GM10266 (cell line): ENCODE measurements around the gene CDKAL1.

Source experiments
- DNase-seq: peaks from one replicate; pipeline ENCODE4 v3.0.0; 2012; ENCODE audit errors: extremely low spot score
- TF ChIP-seq, protein P1 (sequence below): IDR thresholded peaks from 2 replicates; pipeline ENCODE4 v1.5.1; 2012; ENCODE audit warnings: mild to moderate bottlenecking, low read depth; ENCODE audit not compliant: control insufficient read depth, insufficient read depth; ENCODE audit errors: missing control alignments

Gene CDKAL1

DNA sequence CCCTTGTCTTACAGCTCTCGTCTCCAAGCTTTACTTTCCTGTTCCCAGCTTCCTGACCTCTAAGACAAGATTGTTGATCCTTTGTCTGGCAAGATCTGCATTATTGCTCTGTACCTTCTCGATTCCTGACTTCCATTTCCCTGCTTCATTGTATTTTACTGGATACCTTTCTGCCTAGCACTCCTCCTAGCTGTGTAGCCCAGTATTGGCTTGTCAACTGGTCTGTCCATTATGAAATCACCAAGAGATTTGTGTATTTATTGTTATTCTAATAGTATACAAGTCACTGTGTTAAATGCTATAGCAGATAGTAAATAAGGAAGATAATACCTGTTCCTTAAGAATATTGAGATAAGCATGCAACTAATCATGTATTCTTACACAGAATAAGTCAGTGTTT lies 305.4 kb downstream of the CDKAL1 start:
- TF ChIP-seq, protein P1, sequence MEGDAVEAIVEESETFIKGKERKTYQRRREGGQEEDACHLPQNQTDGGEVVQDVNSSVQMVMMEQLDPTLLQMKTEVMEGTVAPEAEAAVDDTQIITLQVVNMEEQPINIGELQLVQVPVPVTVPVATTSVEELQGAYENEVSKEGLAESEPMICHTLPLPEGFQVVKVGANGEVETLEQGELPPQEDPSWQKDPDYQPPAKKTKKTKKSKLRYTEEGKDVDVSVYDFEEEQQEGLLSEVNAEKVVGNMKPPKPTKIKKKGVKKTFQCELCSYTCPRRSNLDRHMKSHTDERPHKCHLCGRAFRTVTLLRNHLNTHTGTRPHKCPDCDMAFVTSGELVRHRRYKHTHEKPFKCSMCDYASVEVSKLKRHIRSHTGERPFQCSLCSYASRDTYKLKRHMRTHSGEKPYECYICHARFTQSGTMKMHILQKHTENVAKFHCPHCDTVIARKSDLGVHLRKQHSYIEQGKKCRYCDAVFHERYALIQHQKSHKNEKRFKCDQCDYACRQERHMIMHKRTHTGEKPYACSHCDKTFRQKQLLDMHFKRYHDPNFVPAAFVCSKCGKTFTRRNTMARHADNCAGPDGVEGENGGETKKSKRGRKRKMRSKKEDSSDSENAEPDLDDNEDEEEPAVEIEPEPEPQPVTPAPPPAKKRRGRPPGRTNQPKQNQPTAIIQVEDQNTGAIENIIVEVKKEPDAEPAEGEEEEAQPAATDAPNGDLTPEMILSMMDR: no peak
- DNase-seq: no peak

DNA sequence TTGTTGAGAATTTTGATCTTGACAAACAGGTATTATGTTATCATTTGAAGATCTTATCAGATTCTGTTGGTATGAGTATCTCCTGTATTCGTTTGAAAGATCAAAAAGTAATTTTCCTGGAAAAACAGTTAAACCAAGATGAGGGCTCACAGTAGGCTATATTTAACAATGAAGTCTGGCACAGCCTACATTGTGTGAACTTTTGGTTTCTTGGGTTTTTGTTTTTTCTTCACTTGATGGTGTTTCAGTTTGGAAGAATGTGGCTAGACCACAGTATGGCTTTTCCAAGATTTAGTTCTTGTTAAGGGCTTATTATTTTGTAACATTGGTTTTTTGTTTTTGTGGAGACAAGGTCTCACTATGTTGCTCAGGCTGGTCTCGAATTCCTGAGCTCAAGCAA lies 306.4 kb downstream of the CDKAL1 start:
- TF ChIP-seq, protein P1: no peak
- no peak for DNase-seq

DNA sequence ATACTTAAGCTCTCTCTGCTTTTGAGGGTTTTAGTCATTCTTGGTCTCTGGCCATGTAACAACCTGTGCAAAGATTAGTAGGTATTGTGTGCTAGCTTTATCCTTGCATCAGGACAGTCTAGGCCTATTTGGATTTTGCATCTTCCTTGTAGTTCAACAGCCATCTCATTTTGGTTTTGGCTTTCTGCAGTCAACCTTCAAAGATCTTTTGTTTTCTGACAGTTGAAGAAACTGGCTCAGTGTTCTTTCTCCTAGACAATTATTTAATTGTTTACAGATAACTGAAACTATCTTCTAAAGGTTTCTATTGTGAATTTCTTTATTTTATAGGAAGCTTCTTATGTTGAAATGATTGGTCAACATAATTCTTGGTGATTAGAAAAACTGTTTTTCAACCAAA lies 307.5 kb downstream of the CDKAL1 start:
- no peak for DNase-seq
- TF ChIP-seq, protein P1: no peak

DNA sequence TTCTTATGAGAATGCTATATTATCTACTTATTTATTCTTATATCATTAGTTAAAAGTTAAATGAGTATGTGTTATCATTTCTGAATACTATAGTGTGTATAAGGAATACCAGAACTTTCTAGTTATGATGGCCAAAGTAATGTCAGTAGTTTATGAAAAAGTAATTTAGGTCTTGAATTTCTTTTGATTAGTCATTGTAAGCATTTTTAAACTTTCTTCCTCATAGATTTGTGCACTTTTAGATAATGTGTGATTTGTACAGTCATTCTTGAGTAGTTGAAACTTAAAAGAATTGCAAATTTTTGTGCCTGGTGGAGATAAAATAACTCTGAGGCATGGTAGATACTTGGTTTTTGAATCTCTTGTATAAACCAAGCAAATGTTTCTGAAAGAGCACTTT lies 311.3 kb downstream of the CDKAL1 start:
- no peak for DNase-seq
- TF ChIP-seq, protein P1: no peak

DNA sequence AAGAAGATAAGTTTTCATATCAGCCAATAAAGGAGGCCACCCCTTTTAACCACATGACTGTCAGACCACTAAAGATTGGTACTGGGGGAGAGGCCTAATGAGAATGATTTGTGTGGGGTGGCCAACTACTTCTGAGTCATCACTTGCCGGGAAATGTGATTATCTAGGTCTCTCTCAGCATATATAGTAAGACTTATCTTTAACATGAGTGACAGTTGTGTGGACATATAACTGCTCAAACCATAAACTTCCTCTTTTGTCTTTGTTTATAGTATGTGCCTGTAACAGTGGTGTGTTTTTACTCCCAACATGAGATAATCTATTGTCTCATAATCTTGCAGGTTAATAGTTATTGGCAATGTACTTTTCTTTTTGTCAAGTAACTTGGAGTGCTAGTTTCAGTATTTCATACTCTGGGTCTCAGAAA lies 312.4 kb downstream of the CDKAL1 start:
- DNase-seq: no peak
- TF ChIP-seq, protein P1: no peak

DNA sequence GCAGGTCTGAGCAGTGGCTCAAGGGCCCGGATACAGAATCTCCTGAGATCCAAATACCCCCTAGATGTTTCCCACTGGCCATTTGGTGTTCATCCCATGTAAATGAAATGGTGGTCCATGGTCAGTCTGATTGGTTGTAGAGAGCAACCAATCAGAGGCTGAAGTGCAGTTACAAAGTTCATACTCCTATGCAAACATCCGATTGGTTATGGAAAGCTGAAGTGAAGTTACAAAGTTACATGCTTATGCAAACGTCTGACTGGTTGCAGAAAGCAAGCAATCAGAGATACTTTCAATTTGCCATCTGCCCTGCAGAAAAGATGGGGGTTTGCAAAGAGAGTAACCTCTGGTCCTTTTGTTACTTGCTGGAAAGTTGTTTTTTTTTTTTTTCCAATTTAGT lies 313.6 kb downstream of the CDKAL1 start:
- TF ChIP-seq, protein P1: no peak
- no peak for DNase-seq

DNA sequence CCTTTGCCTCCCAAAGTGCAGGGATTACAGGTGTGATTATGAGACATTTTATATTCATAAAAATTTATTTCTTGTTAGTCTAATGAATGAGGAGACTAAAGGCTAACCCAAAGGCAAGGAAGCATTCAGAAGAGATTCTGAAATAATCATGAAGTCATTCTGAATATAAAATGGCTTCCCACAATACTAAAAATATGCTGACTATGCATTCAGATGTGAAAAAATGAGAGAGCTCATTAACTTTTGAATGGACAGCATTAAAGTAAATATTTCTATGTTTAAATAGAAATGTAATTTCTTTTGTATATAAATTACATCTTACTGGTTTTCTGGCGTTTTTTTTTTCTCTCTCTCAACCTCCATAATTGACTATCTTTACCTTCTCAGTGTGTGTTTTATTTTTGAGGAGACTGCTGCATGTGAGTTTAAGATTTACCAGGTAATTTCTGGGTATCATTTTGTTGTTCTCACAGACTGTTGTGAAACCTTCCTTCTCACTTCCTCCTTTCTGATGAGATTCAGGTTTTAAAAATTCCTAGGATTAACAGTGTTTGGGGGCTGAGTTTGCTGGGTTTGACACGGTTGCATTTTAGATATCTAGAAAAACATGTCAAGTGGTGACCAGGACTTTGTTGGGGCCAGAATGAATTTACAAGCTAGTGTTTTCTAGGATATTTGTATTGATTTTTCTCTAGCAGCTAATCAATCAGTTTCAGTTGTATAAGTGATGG lies 316.6 kb downstream of the CDKAL1 start:
- no peak for DNase-seq
- TF ChIP-seq, protein P1: no peak
